Common myeloid progenitor, CD34-positive (primary cell): ENCODE results near the gene GPATCH1.
"Not testable (repeated sequence)": the region's sequence is repeated elsewhere in the genome, so short reads cannot be mapped to it uniquely, and the experiment has no call there.

Source experiments
- CTCF ChIA-PET: fragments of 350-600 bp; sonication (Branson Sonifier 250); formaldehyde crosslinking; loops from one replicate; lab custom pipeline; 2021; ENCODE audit warnings: antibody characterized with exemption; lab: Charles Lee
- POLR2A ChIA-PET: fragments of 350-600 bp; sonication (Branson Sonifier 250); formaldehyde crosslinking; loops from one replicate; lab custom pipeline; 2021; ENCODE audit warnings: antibody characterized with exemption; lab: Charles Lee
- DNase-seq, 3 donors: peaks; one replicate each; pipeline versions ENCODE4 v3.0.0 to v3.0.0-alpha.2; 2013
- H3K27ac ChIP-seq, 2 experiments: 1 replicate in 1 of 2; 2 replicates in 1 of 2; pipeline ENCODE4 v1.7.0; 2013; ENCODE audit warnings: inconsistent platforms in 2 of 2, low read length in 2 of 2, mild to moderate bottlenecking in 2 of 2, low read depth in 1 of 2, moderate library complexity in 1 of 2; ENCODE audit not compliant: severe bottlenecking in 2 of 2, insufficient read depth in 1 of 2, poor library complexity in 1 of 2
- H3K27me3 ChIP-seq, 5 experiments: replicated peaks in 2 of 5; 1 replicate in 3 of 5; 2 replicates in 2 of 5; pipeline versions ENCODE4 v1.6.1 to v1.7.0; 2013; ENCODE audit warnings: low read length in 4 of 5, mild to moderate bottlenecking in 2 of 5, moderate library complexity in 2 of 5, inconsistent platforms in 1 of 5; ENCODE audit not compliant: insufficient read depth in 5 of 5, control insufficient read depth in 4 of 5
- H3K36me3 ChIP-seq, 4 experiments: 1 replicate in 2 of 4; 2 replicates in 2 of 4; pipeline versions ENCODE4 v1.6.1 to v1.7.0; 2013; ENCODE audit warnings: low read length in 3 of 4, control low read depth in 1 of 4, mild to moderate bottlenecking in 1 of 4; ENCODE audit not compliant: control insufficient read depth in 4 of 4, insufficient read depth in 4 of 4
- H3K4me1 ChIP-seq, 4 experiments: 1 replicate in 3 of 4; 2 replicates in 1 of 4; pipeline versions ENCODE4 v1.6.1 to v1.7.1; 2013; ENCODE audit warnings: low read length in 3 of 4, mild to moderate bottlenecking in 3 of 4, control low read depth in 1 of 4, inconsistent platforms in 1 of 4, moderate library complexity in 1 of 4; ENCODE audit not compliant: control insufficient read depth in 4 of 4, insufficient read depth in 4 of 4; ENCODE audit errors: control extremely low read depth in 1 of 4
- H3K4me3 ChIP-seq, 7 experiments: 1 replicate in 4 of 7; 2 replicates in 3 of 7; pipeline versions ENCODE4 v1.5.1 to v1.7.0; 2013; ENCODE audit warnings: mild to moderate bottlenecking in 7 of 7, low read length in 6 of 7, moderate library complexity in 6 of 7, inconsistent platforms in 2 of 7, low read depth in 2 of 7, control low read depth in 1 of 7; ENCODE audit not compliant: insufficient read depth in 4 of 7, control insufficient read depth in 1 of 7; ENCODE audit errors: extremely low read depth in 1 of 7
- H3K9me3 ChIP-seq, 5 experiments: 1 replicate in 4 of 5; 2 replicates in 1 of 5; pipeline versions ENCODE4 v1.6.1 to v1.7.1; 2013; ENCODE audit warnings: low read length in 4 of 5, mild to moderate bottlenecking in 2 of 5, inconsistent platforms in 1 of 5, low read depth in 1 of 5, moderate library complexity in 1 of 5; ENCODE audit not compliant: control insufficient read depth in 4 of 5, insufficient read depth in 2 of 5; ENCODE audit errors: control extremely low read depth in 1 of 5
- WGBS: methylation state at CpG from one replicate; pipeline ENCODE4 v1.1.5; 2013; ENCODE audit not compliant: insufficient coverage; 5-methylcytosine and 5-hydroxymethylcytosine counted together

GPATCH1 gene

GRCh38 chr19:33152625-33153024 is 71.6 kb downstream of the GPATCH1 start:
- H3K4me1 ChIP-seq, H3K27ac ChIP-seq, H3K9me3 ChIP-seq, DNase-seq, H3K27me3 ChIP-seq, H3K36me3 ChIP-seq, H3K4me3 ChIP-seq: not testable (repeated sequence)
- WGBS: 100% methylated on average over 1 of the region's 4 CpGs
- ChIA-PET POLR2A (interaction anchor here (0.7 kb wide), 2 partner anchors 24 to 108 kb away, joined by 3 read pairs; no protein-coding TSS in a partner anchor), CTCF (interaction anchor here (1.3 to 1.8 kb wide), 2 partner anchors 8 to 11 kb away, joined by 3 to 10 read pairs; no protein-coding TSS in a partner anchor)

- 100% methylated on average over 3 of the region's 6 CpGs for WGBS
- peaks cover 0 to 24% (median 10%) of the 10 kb centered on the region in 4 experiments for H3K4me1 ChIP-seq
- H3K27me3 ChIP-seq, H3K36me3 ChIP-seq, CTCF ChIA-PET, H3K9me3 ChIP-seq, H3K4me3 ChIP-seq, POLR2A ChIA-PET, H3K27ac ChIP-seq, DNase-seq: not testable (repeated sequence)
Observed at GRCh38 chr19:33154313-33154712, 73.3 kb downstream of the GPATCH1 start.

GRCh38 chr19:33156334-33156733 is 75.4 kb downstream of the GPATCH1 start:
- Histone ChIP-seq H3K4me3 (no peak overlapping the region), H3K9me3 (no peaks in the 10 kb centered on the region), H3K27me3 (no peaks in the 10 kb centered on the region), H3K27ac (no peak overlapping the region), H3K4me1 (peaks cover 2 to 38% (median 24%) of the 10 kb centered on the region in 4 experiments), H3K36me3 (no peaks in the 10 kb centered on the region)
- ChIA-PET POLR2A (no interaction called here), CTCF (interaction anchor here (1.0 to 2.3 kb wide), 6 partner anchors 12 to 35 kb away, joined by 3 to 10 read pairs (median 4); no protein-coding TSS in a partner anchor)
- 78% methylated on average over 5 of the region's 5 CpGs for WGBS
- DNase-seq: no peak

GRCh38 chr19:33157906-33158305 is 76.9 kb downstream of the GPATCH1 start:
- Histone ChIP-seq H3K27me3 (no peaks in the 10 kb centered on the region), H3K36me3 (no peaks in the 10 kb centered on the region), H3K9me3 (no peaks in the 10 kb centered on the region), H3K4me3 (peak overlapping the region in 2 of 7 experiments; percentile 20 to 38), H3K27ac (no peak overlapping the region), H3K4me1 (peaks cover 2 to 46% (median 27%) of the 10 kb centered on the region in 4 experiments)
- peak in 1 of 3 donors; percentile 31 for DNase-seq
- WGBS: 86% methylated on average over 1 of the region's 3 CpGs
- ChIA-PET POLR2A (interaction anchor here (0.7 to 2.0 kb wide), 3 partner anchors 19 to 1011 kb away, joined by 3 to 7 read pairs (median 4); no protein-coding TSS in a partner anchor), CTCF (interaction anchor here (1.5 to 5.7 kb wide), 2 partner anchors 20 to 23 kb away, joined by 3 to 47 read pairs; no protein-coding TSS in a partner anchor)

- DNase-seq: no peak
- Histone ChIP-seq H3K27me3 (no peaks in the 10 kb centered on the region), H3K4me1 (peaks cover 2 to 46% (median 27%) of the 10 kb centered on the region in 4 experiments), H3K9me3 (no peaks in the 10 kb centered on the region), H3K4me3 (no peak overlapping the region), H3K27ac (no peak overlapping the region), H3K36me3 (no peaks in the 10 kb centered on the region)
- 86% methylated on average over 1 of the region's 6 CpGs for WGBS
- POLR2A ChIA-PET: interaction anchor here (0.7 to 2.0 kb wide), 2 partner anchors 18 to 1010 kb away, joined by 4 to 7 read pairs; no protein-coding TSS in a partner anchor
- CTCF ChIA-PET: interaction anchor here (1.0 to 5.7 kb wide), 3 partner anchors 19 to 26 kb away, joined by 3 to 47 read pairs (median 5); no protein-coding TSS in a partner anchor
Observed at GRCh38 chr19:33158365-33158764, 77.4 kb downstream of the GPATCH1 start.

GRCh38 chr19:33159149-33159548 is 78.2 kb downstream of the GPATCH1 start:
- no peak overlapping the region for H3K4me3 ChIP-seq
- H3K4me1 ChIP-seq: peaks cover 2 to 52% (median 27%) of the 10 kb centered on the region in 4 experiments
- ChIA-PET CTCF (interaction anchor here (1.0 to 5.7 kb wide), 4 partner anchors 15 to 25 kb away, joined by 3 to 47 read pairs (median 5); no protein-coding TSS in a partner anchor), POLR2A (interaction anchor here (2.0 kb wide), 2 partner anchors 17 to 143 kb away, joined by 5 to 7 read pairs; partner anchors contain the start of gene CEBPA)
- no peaks in the 10 kb centered on the region for H3K36me3 ChIP-seq
- no CpG with 5 or more reads among the region's 4 CpGs for WGBS
- DNase-seq: no peak
- H3K9me3 ChIP-seq: no peaks in the 10 kb centered on the region
- no peaks in the 10 kb centered on the region for H3K27me3 ChIP-seq
- no peak overlapping the region for H3K27ac ChIP-seq

GRCh38 chr19:33159893-33160292 is 78.9 kb downstream of the GPATCH1 start:
- no peak overlapping the region for H3K27ac ChIP-seq

More at GRCh38 chr19:33159893-33160292, 78.9 kb downstream of the GPATCH1 start:
- H3K36me3 ChIP-seq: no peaks in the 10 kb centered on the region
- no peaks in the 10 kb centered on the region for H3K9me3 ChIP-seq
- ChIA-PET CTCF (interaction anchor here (1.5 to 5.7 kb wide), 4 partner anchors 12 to 18 kb away, joined by 4 to 47 read pairs (median 5); no protein-coding TSS in a partner anchor), POLR2A (interaction anchor here (1.0 to 2.0 kb wide), 3 partner anchors 15 to 143 kb away, joined by 3 to 6 read pairs (median 5); partner anchors contain the start of gene CEBPA)
- peaks cover 2 to 52% (median 27%) of the 10 kb centered on the region in 4 experiments for H3K4me1 ChIP-seq
- DNase-seq: no peak
- no peak overlapping the region for H3K4me3 ChIP-seq
- H3K27me3 ChIP-seq: no peaks in the 10 kb centered on the region
- 82% methylated on average over 8 of the region's 8 CpGs for WGBS
